Ishikawa (cell line): Measurements from ENCODE around the gene ELP4.

Experiments used
- CEBPB ChIP-seq: IDR thresholded peaks from 2 replicates; pipeline ENCODE4 v1.6.1; 2012
- CREB1 ChIP-seq: IDR thresholded peaks from 2 replicates; pipeline ENCODE4 v1.6.1; 2012; ENCODE audit warnings: low read depth
- EGR1 ChIP-seq: IDR thresholded peaks from 2 replicates; pipeline ENCODE4 v1.6.1; 2012
- EP300 ChIP-seq: IDR thresholded peaks from 2 replicates; pipeline ENCODE4 v1.6.1; 2012; ENCODE audit warnings: borderline replicate concordance
- MAX ChIP-seq: IDR thresholded peaks from 2 replicates; pipeline ENCODE4 v1.6.1; 2012
- NFIC ChIP-seq: IDR thresholded peaks from 2 replicates; pipeline ENCODE4 v1.6.1; 2012
- RAD21 ChIP-seq: IDR thresholded peaks from 2 replicates; pipeline ENCODE4 v1.6.1; 2012; ENCODE audit warnings: low read depth
- REST ChIP-seq: IDR thresholded peaks from 2 replicates; pipeline ENCODE4 v1.6.1; 2012; ENCODE audit warnings: low read depth, mild to moderate bottlenecking
- TAF1 ChIP-seq: IDR thresholded peaks from 2 replicates; pipeline ENCODE4 v1.6.1; 2012; ENCODE audit warnings: low read depth, mild to moderate bottlenecking
- TCF12 ChIP-seq: IDR thresholded peaks from 2 replicates; pipeline ENCODE4 v1.6.1; 2012; ENCODE audit warnings: low read depth
- TEAD4 ChIP-seq: IDR thresholded peaks from 2 replicates; pipeline ENCODE4 v1.6.1; 2012
- USF1 ChIP-seq: IDR thresholded peaks from 2 replicates; pipeline ENCODE4 v1.6.1; 2012
- YY1 ChIP-seq: IDR thresholded peaks from 2 replicates; pipeline ENCODE4 v1.6.1; 2012; ENCODE audit warnings: low read depth
- ZBTB7A ChIP-seq: IDR thresholded peaks from 2 replicates; pipeline ENCODE4 v1.6.1; 2012; ENCODE audit warnings: low read depth

GRCh38 chr11:31812383-31813381 is 303.1 kb downstream of the ELP4 start:
- TF ChIP-seq RAD21 (no peak), MAX (no peak), REST (no peak), TAF1 (no peak), EP300 (no peak), YY1 (no peak), EGR1 (no peak), USF1 (no peak), CEBPB (no peak), TEAD4 (no peak), ZBTB7A (no peak), NFIC (no peak), TCF12 (no peak), CREB1 (no peak)
